ENCODE measurements around the gene WASF3. TPM values are rescaled to one million over a fixed set of nuclear protein-coding genes. Genes with fewer than 3 reads are reported as not detected.

The WASF3 gene
- polyA plus RNA-seq, 3 donors = not detected

DNA sequence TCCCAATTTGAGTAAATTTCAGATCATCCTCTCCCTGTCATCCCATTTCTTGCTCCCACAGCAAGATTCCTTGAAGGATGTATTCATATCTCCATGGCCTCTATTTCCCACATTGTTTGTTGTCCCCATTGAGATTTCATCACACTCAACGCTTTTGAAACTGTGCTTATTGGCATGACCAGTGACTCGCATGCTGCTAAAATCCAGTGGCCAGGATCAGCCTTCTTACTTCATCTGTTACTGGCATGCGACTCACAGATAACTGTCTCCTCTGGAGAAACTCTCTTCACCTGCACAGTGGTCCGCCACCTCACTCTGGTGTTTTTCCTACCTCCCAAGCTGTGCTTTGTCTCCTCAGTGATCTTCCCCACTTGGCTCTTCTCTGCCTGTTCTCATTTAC lies 95.8 kb downstream of the WASF3 start:
- peaks cover 0 to 2% of the 10 kb centered on the region in 2 donors for H3K36me3 Mint-ChIP-seq

DNA sequence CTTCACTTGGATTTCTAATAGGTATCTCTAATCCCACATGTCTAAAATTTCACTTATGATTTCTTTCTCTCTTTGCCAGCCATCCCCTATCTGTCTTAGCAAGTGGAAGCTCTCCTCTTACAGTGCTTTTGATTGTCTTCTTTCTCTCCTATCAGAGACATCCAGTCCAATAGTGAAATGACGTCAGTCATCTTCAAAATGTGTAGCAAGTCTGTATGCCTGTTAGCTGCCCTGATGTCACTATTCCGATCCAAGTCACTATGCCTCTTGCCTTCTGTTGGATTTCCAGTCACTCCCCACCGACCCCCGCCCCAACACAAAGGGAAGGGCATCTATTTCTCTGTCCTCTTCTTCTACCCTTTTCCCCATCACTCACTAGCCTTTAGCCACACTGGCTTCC lies 96.4 kb downstream of the WASF3 start:
- Mint-ChIP-seq H3K36me3 (peaks cover 0 to 2% of the 10 kb centered on the region in 2 donors), H3K27me3 (ENCODE audit: low read depth in 3 of 3) (no peaks in the 10 kb centered on the region), H3K27ac (no peak overlapping the region), H3K9me3 (peaks cover 5 to 20% (median 9%) of the 10 kb centered on the region in 7 donors), H3K4me1 (no peaks in the 10 kb centered on the region), H3K4me3 (no peak overlapping the region)
- Histone ChIP-seq H3K36me3 (replicated peaks in 1 of 2; ENCODE audit: control insufficient read depth in 1 of 2, insufficient read depth in 2 of 2, low read length in 2 of 2) (no peaks in the 10 kb centered on the region), H3K79me2 (ENCODE audit: insufficient read depth, low read length) (no peaks in the 10 kb centered on the region), H3K4me2 (replicated peaks; ENCODE audit: extremely low read depth, low read length, poor library complexity, severe bottlenecking) (no peak overlapping the region), H3K4me3 (replicated peaks in 1 of 3; ENCODE audit: low read depth in 2 of 3, low read length in 3 of 3) (no peak overlapping the region), H3K4me1 (ENCODE audit: control insufficient read depth in 1 of 2, insufficient read depth in 2 of 2, low read length in 2 of 2) (no peaks in the 10 kb centered on the region), H3K9ac (ENCODE audit: insufficient read depth, low read length, poor library complexity, severe bottlenecking) (no peak overlapping the region), H3K27me3 (ENCODE audit: control insufficient read depth in 2 of 2, insufficient read depth in 2 of 2, low read length in 2 of 2) (no peaks in the 10 kb centered on the region), H3K9me3 (replicated peaks in 1 of 2; ENCODE audit: control insufficient read depth in 1 of 2, insufficient read depth in 1 of 2, low read length in 2 of 2) (peaks cover 13 to 16% of the 10 kb centered on the region in 2 donors), H4K20me1 (ENCODE audit: insufficient read depth, low read length) (no peaks in the 10 kb centered on the region), H2AFZ (ENCODE audit: insufficient read depth, low read depth, low read length, poor library complexity, severe bottlenecking) (no peak overlapping the region), H3K27ac (ENCODE audit: low read depth in 1 of 2, low read length in 2 of 2) (no peak overlapping the region)
- TF ChIP-seq, protein P1, sequence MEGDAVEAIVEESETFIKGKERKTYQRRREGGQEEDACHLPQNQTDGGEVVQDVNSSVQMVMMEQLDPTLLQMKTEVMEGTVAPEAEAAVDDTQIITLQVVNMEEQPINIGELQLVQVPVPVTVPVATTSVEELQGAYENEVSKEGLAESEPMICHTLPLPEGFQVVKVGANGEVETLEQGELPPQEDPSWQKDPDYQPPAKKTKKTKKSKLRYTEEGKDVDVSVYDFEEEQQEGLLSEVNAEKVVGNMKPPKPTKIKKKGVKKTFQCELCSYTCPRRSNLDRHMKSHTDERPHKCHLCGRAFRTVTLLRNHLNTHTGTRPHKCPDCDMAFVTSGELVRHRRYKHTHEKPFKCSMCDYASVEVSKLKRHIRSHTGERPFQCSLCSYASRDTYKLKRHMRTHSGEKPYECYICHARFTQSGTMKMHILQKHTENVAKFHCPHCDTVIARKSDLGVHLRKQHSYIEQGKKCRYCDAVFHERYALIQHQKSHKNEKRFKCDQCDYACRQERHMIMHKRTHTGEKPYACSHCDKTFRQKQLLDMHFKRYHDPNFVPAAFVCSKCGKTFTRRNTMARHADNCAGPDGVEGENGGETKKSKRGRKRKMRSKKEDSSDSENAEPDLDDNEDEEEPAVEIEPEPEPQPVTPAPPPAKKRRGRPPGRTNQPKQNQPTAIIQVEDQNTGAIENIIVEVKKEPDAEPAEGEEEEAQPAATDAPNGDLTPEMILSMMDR (IDR thresholded peaks at IDR 0.05) = no peak
- DNase-seq = no peak
- WGBS (ENCODE audit: insufficient coverage) = 92% methylated on average over 4 of the region's 4 CpGs
- intact Hi-C loops (cut with micrococcal nuclease) = no loop called here

More for the DNA sequence above, 95.8 kb downstream of the WASF3 start:
- Histone ChIP-seq H3K79me2 (ENCODE audit: insufficient read depth, low read length) (no peaks in the 10 kb centered on the region), H2AFZ (ENCODE audit: insufficient read depth, low read depth, low read length, poor library complexity, severe bottlenecking) (no peak overlapping the region), H3K9ac (ENCODE audit: insufficient read depth, low read length, poor library complexity, severe bottlenecking) (no peak overlapping the region), H3K27me3 (ENCODE audit: control insufficient read depth in 2 of 2, insufficient read depth in 2 of 2, low read length in 2 of 2) (no peaks in the 10 kb centered on the region), H3K9me3 (replicated peaks in 1 of 2; ENCODE audit: control insufficient read depth in 1 of 2, insufficient read depth in 1 of 2, low read length in 2 of 2) (peaks cover 13 to 16% of the 10 kb centered on the region in 2 donors), H3K36me3 (replicated peaks in 1 of 2; ENCODE audit: control insufficient read depth in 1 of 2, insufficient read depth in 2 of 2, low read length in 2 of 2) (no peaks in the 10 kb centered on the region), H4K20me1 (ENCODE audit: insufficient read depth, low read length) (no peaks in the 10 kb centered on the region), H3K4me3 (replicated peaks in 1 of 3; ENCODE audit: low read depth in 2 of 3, low read length in 3 of 3) (no peak overlapping the region), H3K4me2 (replicated peaks; ENCODE audit: extremely low read depth, low read length, poor library complexity, severe bottlenecking) (no peak overlapping the region), H3K4me1 (ENCODE audit: control insufficient read depth in 1 of 2, insufficient read depth in 2 of 2, low read length in 2 of 2) (no peaks in the 10 kb centered on the region), H3K27ac (ENCODE audit: low read depth in 1 of 2, low read length in 2 of 2) (no peak overlapping the region)
- 91% methylated on average over 4 of the region's 4 CpGs for WGBS (ENCODE audit: insufficient coverage)
- H3K4me3 Mint-ChIP-seq = no peak overlapping the region
- peaks cover 5 to 20% (median 9%) of the 10 kb centered on the region in 7 donors for H3K9me3 Mint-ChIP-seq
- intact Hi-C loops (cut with micrococcal nuclease) = no loop called here
- H3K27ac Mint-ChIP-seq = no peak overlapping the region
- H3K4me1 Mint-ChIP-seq = no peaks in the 10 kb centered on the region
- DNase-seq = no peak
- TF ChIP-seq, protein P1 (IDR thresholded peaks at IDR 0.05) = no peak
- H3K27me3 Mint-ChIP-seq (ENCODE audit: low read depth in 3 of 3) = no peaks in the 10 kb centered on the region

Data from CD14-positive monocyte (primary cell).